WERI-Rb-1 (cell line): Measurements from ENCODE around the gene CFD.

Experiments
- DNase-seq: peaks from one replicate; pipeline ENCODE4 v3.0.0-alpha.2; 2020
- H3K27ac ChIP-seq: fragments of 250-450 bp; sonication (Bioruptor Pico); 2 replicates; pipeline ENCODE4 v1.5.1; 2020; ENCODE audit warnings: mild to moderate bottlenecking, moderate library complexity
- H3K27me3 ChIP-seq: fragments of 250-450 bp; sonication (Bioruptor Pico); 2 replicates; pipeline ENCODE4 v1.5.1; 2021; ENCODE audit warnings: mild to moderate bottlenecking, low read depth, moderate library complexity; ENCODE audit not compliant: insufficient read depth, severe bottlenecking
- H3K36me3 ChIP-seq: fragments of 250-450 bp; sonication (Bioruptor Pico); 2 replicates; pipeline ENCODE4 v1.5.1; 2020; ENCODE audit warnings: mild to moderate bottlenecking, moderate library complexity
- H3K4me3 ChIP-seq: 2 replicates; pipeline ENCODE4 v1.5.1; 2011; ENCODE audit warnings: low read depth, mild to moderate bottlenecking, control low read depth, low read length
- H3K9me3 ChIP-seq: fragments of 250-450 bp; sonication (Bioruptor Pico); 2 replicates; pipeline ENCODE4 v1.5.1; 2021; ENCODE audit warnings: mild to moderate bottlenecking, moderate library complexity; ENCODE audit not compliant: severe bottlenecking
- CTCF ChIP-seq: IDR thresholded peaks from 2 replicates; pipeline ENCODE4 v1.5.1; 2011; ENCODE audit warnings: low read depth, mild to moderate bottlenecking, control low read depth, inconsistent platforms, low read length

CFD gene

GRCh38 chr19:901216-902092 is 42.0 kb downstream of the CFD start:
- no peak for DNase-seq
- Histone ChIP-seq H3K9me3 (no peaks in the 10 kb centered on the region), H3K4me3 (no peak overlapping the region), H3K27ac (peak overlapping the region; percentile 76; the same call in 1 of the 2 replicates), H3K27me3 (no peaks in the 10 kb centered on the region), H3K36me3 (peaks cover 18% of the 10 kb centered on the region)
- no peak for TF ChIP-seq CTCF

- H3K27me3 ChIP-seq = no peaks in the 10 kb centered on the region
- no peak for TF ChIP-seq CTCF
- peak overlapping the region; percentile 76 for H3K27ac ChIP-seq
- no peak for DNase-seq
- no peaks in the 10 kb centered on the region for H3K9me3 ChIP-seq
- H3K36me3 ChIP-seq = peaks cover 14% of the 10 kb centered on the region
- no peak overlapping the region for H3K4me3 ChIP-seq
Measured at GRCh38 chr19:902093-902370, 42.6 kb downstream of the CFD start.

GRCh38 chr19:902446-903226 is 43.2 kb downstream of the CFD start:
- peak overlapping the region; percentile 11 for H3K4me3 ChIP-seq
- H3K9me3 ChIP-seq = no peaks in the 10 kb centered on the region
- no peak for TF ChIP-seq CTCF
- H3K36me3 ChIP-seq = peaks cover 11% of the 10 kb centered on the region; the same call in 1 of the 2 replicates
- H3K27me3 ChIP-seq = no peaks in the 10 kb centered on the region
- DNase-seq = no peak
- peak overlapping the region; percentile 76 for H3K27ac ChIP-seq

- DNase-seq = peak; percentile 94
- Histone ChIP-seq H3K36me3 (peaks cover 11% of the 10 kb centered on the region; the same call in 1 of the 2 replicates), H3K9me3 (no peaks in the 10 kb centered on the region), H3K4me3 (peak overlapping the region; percentile 36), H3K27me3 (no peaks in the 10 kb centered on the region), H3K27ac (peak overlapping the region; percentile 76)
- no peak for TF ChIP-seq CTCF
Measured at GRCh38 chr19:903266-903797, 43.9 kb downstream of the CFD start.

GRCh38 chr19:904545-904944 is 45.1 kb downstream of the CFD start:
- no peak for TF ChIP-seq CTCF
- peaks cover 8% of the 10 kb centered on the region; the same call in 1 of the 2 replicates for H3K36me3 ChIP-seq
- no peak for DNase-seq
- no peaks in the 10 kb centered on the region for H3K9me3 ChIP-seq
- no peaks in the 10 kb centered on the region for H3K27me3 ChIP-seq
- H3K27ac ChIP-seq = no peak overlapping the region
- H3K4me3 ChIP-seq = no peak overlapping the region
